Gastrocnemius medialis (tissue), 4 donors: ENCODE measurements around the gene MYO1D.

Experiments used
- POLR2A ChIP-seq, 2 donors: fragments of 450-650 bp; IDR thresholded peaks; one replicate each; pipeline ENCODE4 v1.6.1; 2017; ENCODE audit warnings: antibody characterized with exemption in 2 of 2, mild to moderate bottlenecking in 2 of 2, moderate library complexity in 2 of 2
- TF ChIP-seq, protein P1 (sequence below), 5 experiments: fragments of 450-650 bp in 3 of 5; fragments of 200-600 bp in 2 of 5; sonication (generic) in 2 of 5; IDR thresholded peaks in 4 of 5; conservative IDR thresholded peaks in 1 of 5; 1 replicate in 4 of 5; 2 replicates in 1 of 5; pipeline ENCODE4 v1.5.1; 2016 to 2019; ENCODE audit warnings: antibody characterized with exemption in 5 of 5, mild to moderate bottlenecking in 3 of 5, moderate library complexity in 3 of 5

DNA sequence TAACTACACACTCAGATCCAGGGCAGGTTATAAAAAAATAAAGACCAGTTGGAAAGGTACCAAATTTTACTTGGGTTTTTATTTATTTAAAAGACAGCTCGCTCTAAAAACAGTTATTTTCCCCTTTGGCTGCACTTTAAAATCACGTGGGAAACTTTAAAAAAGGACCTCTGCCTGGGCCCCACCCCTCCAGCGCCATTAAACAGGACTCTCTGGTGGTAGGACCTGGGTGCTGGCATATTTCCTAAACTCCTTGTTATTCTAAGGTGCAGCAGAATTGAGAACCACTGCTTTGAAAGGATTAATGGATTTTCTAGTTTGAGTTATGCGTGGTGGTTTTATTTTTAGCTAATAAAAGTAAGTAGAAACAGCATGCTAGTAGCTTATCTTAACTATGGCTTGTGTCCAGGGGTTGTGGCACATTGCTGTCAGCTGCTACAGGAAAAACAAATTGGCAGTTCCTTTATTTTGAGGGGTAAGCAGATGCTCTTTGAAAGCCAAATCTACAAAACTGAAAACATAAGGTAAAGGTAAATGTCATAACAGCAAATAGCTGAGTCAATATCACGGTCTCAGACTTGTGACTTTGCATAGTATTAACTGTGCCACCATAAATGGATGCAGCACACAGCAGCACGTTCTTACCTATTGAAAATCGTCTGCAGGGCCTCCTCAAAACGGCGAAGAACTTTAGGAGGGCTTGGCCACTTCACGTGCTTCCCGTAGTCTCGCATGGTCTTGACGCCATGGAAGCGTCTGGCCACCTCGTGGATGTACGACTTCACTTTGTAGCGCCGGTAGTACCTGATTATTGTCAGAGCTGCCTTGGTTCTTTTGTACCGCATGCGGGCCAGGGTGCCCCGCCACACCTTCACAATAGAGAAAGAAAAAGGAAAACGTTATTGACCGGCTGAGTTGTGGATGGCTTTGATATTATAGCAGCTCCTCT, 218.2 kb downstream of the MYO1D start:
- TF ChIP-seq, protein P1, sequence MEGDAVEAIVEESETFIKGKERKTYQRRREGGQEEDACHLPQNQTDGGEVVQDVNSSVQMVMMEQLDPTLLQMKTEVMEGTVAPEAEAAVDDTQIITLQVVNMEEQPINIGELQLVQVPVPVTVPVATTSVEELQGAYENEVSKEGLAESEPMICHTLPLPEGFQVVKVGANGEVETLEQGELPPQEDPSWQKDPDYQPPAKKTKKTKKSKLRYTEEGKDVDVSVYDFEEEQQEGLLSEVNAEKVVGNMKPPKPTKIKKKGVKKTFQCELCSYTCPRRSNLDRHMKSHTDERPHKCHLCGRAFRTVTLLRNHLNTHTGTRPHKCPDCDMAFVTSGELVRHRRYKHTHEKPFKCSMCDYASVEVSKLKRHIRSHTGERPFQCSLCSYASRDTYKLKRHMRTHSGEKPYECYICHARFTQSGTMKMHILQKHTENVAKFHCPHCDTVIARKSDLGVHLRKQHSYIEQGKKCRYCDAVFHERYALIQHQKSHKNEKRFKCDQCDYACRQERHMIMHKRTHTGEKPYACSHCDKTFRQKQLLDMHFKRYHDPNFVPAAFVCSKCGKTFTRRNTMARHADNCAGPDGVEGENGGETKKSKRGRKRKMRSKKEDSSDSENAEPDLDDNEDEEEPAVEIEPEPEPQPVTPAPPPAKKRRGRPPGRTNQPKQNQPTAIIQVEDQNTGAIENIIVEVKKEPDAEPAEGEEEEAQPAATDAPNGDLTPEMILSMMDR (IDR thresholded peaks at IDR 0.05 in 4 of 5, conservative IDR thresholded peaks at IDR 0.05 in 1 of 5): no peak
- no peak for TF ChIP-seq POLR2A (IDR thresholded peaks at IDR 0.05)
